Spleen (tissue), 11 donors: ENCODE data around the gene ZNF740. TPM values are rescaled to one million over a fixed set of nuclear protein-coding genes. Genes with fewer than 3 reads are reported as not detected.

Source experiments
- DNase-seq: peaks from one replicate; pipeline ENCODE4 v3.0.0-alpha.2; 2020
- H3K27ac ChIP-seq, 8 donors: fragments of 200-600 bp; sonication (generic) in 7 of 8; 1 replicate in 4 of 8; 2 replicates in 4 of 8; pipeline versions ENCODE4 v1.5.0 to v1.8.0; 2016 to 2021; ENCODE audit warnings: inconsistent platforms in 4 of 8, mild to moderate bottlenecking in 4 of 8, moderate library complexity in 1 of 8
- H3K27me3 ChIP-seq, 7 donors: fragments of 200-600 bp; sonication (generic) in 6 of 7; replicated peaks in 1 of 7; 1 replicate in 4 of 7; 2 replicates in 3 of 7; pipeline versions ENCODE4 v1.5.0 to v1.8.0; 2016 to 2021; ENCODE audit warnings: inconsistent platforms in 3 of 7, mild to moderate bottlenecking in 1 of 7
- H3K36me3 ChIP-seq, 6 donors: fragments of 200-600 bp; sonication (generic) in 5 of 6; 1 replicate in 4 of 6; 2 replicates in 2 of 6; pipeline versions ENCODE4 v1.5.0 to v1.8.0; 2016 to 2021; ENCODE audit warnings: inconsistent platforms in 2 of 6
- H3K4me1 ChIP-seq, 6 donors: fragments of 200-600 bp; sonication (generic) in 5 of 6; 1 replicate in 3 of 6; 2 replicates in 3 of 6; pipeline versions ENCODE4 v1.5.0 to v1.8.0; 2016 to 2021; ENCODE audit warnings: inconsistent platforms in 3 of 6
- H3K4me3 ChIP-seq, 8 donors: fragments of 200-600 bp; sonication (generic) in 7 of 8; 1 replicate in 4 of 8; 2 replicates in 4 of 8; pipeline versions ENCODE4 v1.5.0 to v1.8.0; 2016 to 2021; ENCODE audit warnings: inconsistent platforms in 4 of 8, mild to moderate bottlenecking in 4 of 8, moderate library complexity in 2 of 8
- H3K9me3 ChIP-seq, 8 donors: fragments of 200-600 bp; sonication (generic) in 7 of 8; 1 replicate in 4 of 8; 2 replicates in 4 of 8; pipeline versions ENCODE4 v1.5.0 to v1.8.0; 2016 to 2021; ENCODE audit warnings: inconsistent platforms in 4 of 8
- CTCF ChIP-seq, 11 experiments: fragments of 200-600 bp in 7 of 11; fragments of 450-650 bp in 4 of 11; sonication (generic) in 4 of 11; IDR thresholded peaks in 8 of 11; conservative IDR thresholded peaks in 3 of 11; 1 replicate in 7 of 11; 2 replicates in 4 of 11; pipeline versions ENCODE4 v1.4.0 to v1.8.0; 2016 to 2021; ENCODE audit warnings: antibody characterized with exemption in 11 of 11, inconsistent platforms in 4 of 11, mild to moderate bottlenecking in 1 of 11
- POLR2A ChIP-seq, 3 donors: fragments of 450-650 bp; IDR thresholded peaks; one replicate each; pipeline ENCODE4 v1.5.1; 2017; ENCODE audit warnings: antibody characterized with exemption in 3 of 3, mild to moderate bottlenecking in 1 of 3
- POLR2AphosphoS5 ChIP-seq, 3 donors: sonication (generic); formaldehyde crosslinking; IDR thresholded peaks; one replicate each; pipeline ENCODE4 v1.5.1; 2017; ENCODE audit warnings: antibody characterized with exemption in 3 of 3
- WGBS, 5 donors: extraction: QIAGEN DNeasy Blood & Tissue Kit in 3 of 5; methylation state at CpG; one replicate each; pipeline versions ENCODE4 v1.1.5 to v1.1.7; 2013 to 2018; 5-methylcytosine and 5-hydroxymethylcytosine counted together
- intact Hi-C: fragments of 100-400 bp; cut with DNase I; formaldehyde crosslinking; loops from one replicate; pipeline ENCODE4 v1.15.0; 2023; ENCODE audit warnings: low total_unique reads
- polyA plus RNA-seq, 3 donors: library from polyadenylated mRNA; stranded (reverse); fragments of 200-250 nt; gene quantifications; one replicate each; pipeline ENCODE4 v1.2.1, GENCODE V29; 2013
- total RNA-seq, 7 donors: library from RNA; depleted of rRNA in 3 of 7; stranded (reverse); fragments of >200 nt in 3 of 7; fragmentation: NEBNext Ultra II Directional in 4 of 7; extraction: Animal tissue kit (Norgen Biotek cat#: 25700) in 4 of 7; gene quantifications; one replicate each; pipeline versions ENCODE4 v1.1.0 to v1.2.1, GENCODE V29; 2016 to 2021
- donor health status: healthy with polysubstance abuse.
- donor health status: DM: no; HTN: no; CAD: no; lungs with moderate emphysema.
- donor health status: DM: no; HTN: no; CAD: no.
- donor health status: Bipolar disorder and iron deficiency.
- donor health status: healthy.
- donor health status: DM: no; HTN: no; CAD: no.
- donor health status: DM: yes; HTN: yes; CAD: no.

Gene ZNF740
- total and polyA plus RNA-seq, 10 donors = 5.6 to 66.1 (median 27.4) TPM

- H3K4me1 ChIP-seq = peaks cover 26 to 60% (median 45%) of the 10 kb centered on the region in 6 donors
- DNase-seq = no peak
- intact Hi-C loops = no loop called here
- H3K27me3 ChIP-seq = no peaks in the 10 kb centered on the region
- H3K36me3 ChIP-seq = peaks cover 0 to 78% (median 35%) of the 10 kb centered on the region in 6 donors
- H3K27ac ChIP-seq = peak overlapping the region in 1 of 8 donors; percentile 72
- WGBS, 5 donors = 91 to 96% (median 93%) methylated on average over 10 of the region's 10 CpGs
- H3K4me3 ChIP-seq = no peak overlapping the region
- H3K9me3 ChIP-seq = no peaks in the 10 kb centered on the region
- TF ChIP-seq POLR2AphosphoS5 (IDR thresholded peaks at IDR 0.05) (no peak), POLR2A (IDR thresholded peaks at IDR 0.05) (no peak), CTCF (IDR thresholded peaks at IDR 0.05 in 8 of 11, conservative IDR thresholded peaks at IDR 0.05 in 3 of 11) (no peak)
Measured at GRCh38 chr12:53195516-53196420, 15.2 kb downstream of the ZNF740 start.

GRCh38 chr12:53196486-53196885 lies 16.0 kb downstream of the ZNF740 start:
- TF ChIP-seq POLR2A (IDR thresholded peaks at IDR 0.05) (no peak), POLR2AphosphoS5 (IDR thresholded peaks at IDR 0.05) (peak in 1 of 3 donors; percentile 63)
- peaks cover 0 to 71% (median 29%) of the 10 kb centered on the region in 6 donors for H3K36me3 ChIP-seq
- peak overlapping the region in 1 of 8 donors; percentile 72 for H3K27ac ChIP-seq
- WGBS, 5 donors = 86 to 93% (median 90%) methylated on average over 13 to 14 of the region's 14 CpGs
- H3K4me3 ChIP-seq = no peak overlapping the region
- H3K9me3 ChIP-seq = no peaks in the 10 kb centered on the region
- peaks cover 33 to 65% (median 52%) of the 10 kb centered on the region in 6 donors for H3K4me1 ChIP-seq
- no peaks in the 10 kb centered on the region for H3K27me3 ChIP-seq
- DNase-seq = no peak
- intact Hi-C loops = no loop called here

GRCh38 chr12:53197011-53197640 lies 16.6 kb downstream of the ZNF740 start:
- H3K27me3 ChIP-seq = no peaks in the 10 kb centered on the region
- peak overlapping the region; percentile 27 to 72 (median 50) for H3K27ac ChIP-seq
- DNase-seq = no peak
- H3K4me3 ChIP-seq = peak overlapping the region in 4 of 8 donors; percentile 4 to 56 (median 24)
- no peaks in the 10 kb centered on the region for H3K9me3 ChIP-seq
- H3K36me3 ChIP-seq = peaks cover 0 to 64% (median 22%) of the 10 kb centered on the region in 6 donors
- intact Hi-C loops = no loop called here
- WGBS, 5 donors = 57 to 79% (median 72%) methylated on average over 16 to 19 of the region's 19 CpGs
- H3K4me1 ChIP-seq = peaks cover 38 to 72% (median 59%) of the 10 kb centered on the region in 6 donors
- TF ChIP-seq POLR2A (IDR thresholded peaks at IDR 0.05) = no peak
- peak in 1 of 3 donors; percentile 56 for TF ChIP-seq POLR2AphosphoS5 (IDR thresholded peaks at IDR 0.05)

GRCh38 chr12:53198486-53199110 lies 18.1 kb downstream of the ZNF740 start:
- WGBS, 5 donors = 27 to 54% (median 51%) methylated on average over 5 of the region's 5 CpGs
- peaks cover 38 to 85% (median 68%) of the 10 kb centered on the region in 6 donors for H3K4me1 ChIP-seq
- H3K27ac ChIP-seq = peak overlapping the region in 6 of 8 donors; percentile 45 to 72 (median 59)
- no peak for DNase-seq
- TF ChIP-seq CTCF (IDR thresholded peaks at IDR 0.05 in 8 of 11, conservative IDR thresholded peaks at IDR 0.05 in 3 of 11) (no peak), POLR2AphosphoS5 (IDR thresholded peaks at IDR 0.05) (no peak), POLR2A (IDR thresholded peaks at IDR 0.05) (no peak)
- peaks cover 0 to 49% (median 10%) of the 10 kb centered on the region in 6 donors for H3K36me3 ChIP-seq
- H3K27me3 ChIP-seq = no peaks in the 10 kb centered on the region
- H3K9me3 ChIP-seq = no peaks in the 10 kb centered on the region
- intact Hi-C loops = no loop called here
- peak overlapping the region in 2 of 8 donors; percentile 12 to 56 for H3K4me3 ChIP-seq
